Type B pancreatic cell (in vitro differentiated cells): ENCODE measurements around the gene TUG1. TPM values are rescaled to one million over a fixed set of nuclear protein-coding genes. Genes with fewer than 3 reads are reported as not detected.

ENCODE experiments used
- DNase-seq: peaks from one replicate; pipeline ENCODE4 v3.0.0; 2021; ENCODE audit warnings: mixed read lengths; ENCODE audit not compliant: unreplicated experiment; ENCODE audit errors: extremely low spot score
- H3K27ac Mint-ChIP-seq: 2 replicates; pipeline ENCODE4 v1.8.0; 2021; ENCODE audit warnings: mild to moderate bottlenecking, mixed read lengths
- H3K27me3 Mint-ChIP-seq: 2 replicates; pipeline ENCODE4 v1.8.0; 2021; ENCODE audit warnings: mixed read lengths
- H3K36me3 Mint-ChIP-seq: 2 replicates; pipeline ENCODE4 v1.8.0; 2021; ENCODE audit warnings: mixed read lengths
- H3K4me1 Mint-ChIP-seq: one replicate; pipeline ENCODE4 v1.8.0; 2021; ENCODE audit warnings: mixed read lengths; ENCODE audit not compliant: unreplicated experiment
- H3K4me3 Mint-ChIP-seq: 2 replicates; pipeline ENCODE4 v1.8.0; 2021; ENCODE audit warnings: mild to moderate bottlenecking, mixed read lengths
- H3K9me3 Mint-ChIP-seq: 2 replicates; pipeline ENCODE4 v1.8.0; 2021; ENCODE audit warnings: mixed read lengths
- CTCF ChIP-seq: fragments of 200-600 bp; sonication (generic); conservative IDR thresholded peaks from 2 replicates; pipeline ENCODE4 v1.5.0; 2021; ENCODE audit warnings: antibody characterized with exemption, mild to moderate bottlenecking
- total RNA-seq: library from RNA; stranded (reverse); gene quantifications from 2 replicates; pipeline ENCODE4 v1.2.1, GENCODE V29; 2021; ENCODE audit warnings: low replicate concordance

The TUG1 gene
- total RNA-seq, 1 donor from 2014 or later: 130 TPM

GRCh38 chr22:30946354-30946753 is 22.7 kb upstream of the TUG1 start:
- Mint-ChIP-seq H3K4me1 (peaks cover 4% of the 10 kb centered on the region), H3K36me3 (peaks cover 56% of the 10 kb centered on the region), H3K9me3 (no peaks in the 10 kb centered on the region), H3K4me3 (no peak overlapping the region), H3K27ac (no peak overlapping the region), H3K27me3 (no peaks in the 10 kb centered on the region)
- TF ChIP-seq CTCF: no peak
- DNase-seq: no peak

- H3K9me3 Mint-ChIP-seq: no peaks in the 10 kb centered on the region
- H3K27me3 Mint-ChIP-seq: no peaks in the 10 kb centered on the region
- peaks cover 51% of the 10 kb centered on the region for H3K36me3 Mint-ChIP-seq
- peaks cover 4% of the 10 kb centered on the region for H3K4me1 Mint-ChIP-seq
- H3K27ac Mint-ChIP-seq: no peak overlapping the region
- no peak for DNase-seq
- H3K4me3 Mint-ChIP-seq: no peak overlapping the region
- peak; percentile 61 for TF ChIP-seq CTCF
These were observed 21.8 kb upstream of the TUG1 start for GRCh38 chr22:30947173-30947815.

- no peaks in the 10 kb centered on the region for H3K9me3 Mint-ChIP-seq
- peaks cover 5% of the 10 kb centered on the region for H3K4me1 Mint-ChIP-seq
- no peak overlapping the region for H3K4me3 Mint-ChIP-seq
- no peak overlapping the region for H3K27ac Mint-ChIP-seq
- H3K36me3 Mint-ChIP-seq: peaks cover 58% of the 10 kb centered on the region
- no peaks in the 10 kb centered on the region for H3K27me3 Mint-ChIP-seq
- DNase-seq: no peak
- peak; percentile 73 for TF ChIP-seq CTCF
These were observed 21.1 kb upstream of the TUG1 start for GRCh38 chr22:30947816-30948454.

GRCh38 chr22:30948930-30949342 is 20.1 kb upstream of the TUG1 start:
- Mint-ChIP-seq H3K4me1 (peaks cover 12% of the 10 kb centered on the region), H3K9me3 (no peaks in the 10 kb centered on the region), H3K27me3 (no peaks in the 10 kb centered on the region), H3K4me3 (no peak overlapping the region), H3K36me3 (peaks cover 60% of the 10 kb centered on the region), H3K27ac (no peak overlapping the region)
- DNase-seq: no peak
- TF ChIP-seq CTCF: peak; percentile 31

- Mint-ChIP-seq H3K36me3 (peaks cover 53% of the 10 kb centered on the region), H3K9me3 (no peaks in the 10 kb centered on the region), H3K27me3 (no peaks in the 10 kb centered on the region), H3K4me1 (peaks cover 12% of the 10 kb centered on the region), H3K4me3 (no peak overlapping the region), H3K27ac (no peak overlapping the region)
- no peak for TF ChIP-seq CTCF
- no peak for DNase-seq
These were observed 19.0 kb upstream of the TUG1 start for GRCh38 chr22:30949934-30950660.
